Measurements from ENCODE around the gene FREY1.

The FREY1 gene

DNA sequence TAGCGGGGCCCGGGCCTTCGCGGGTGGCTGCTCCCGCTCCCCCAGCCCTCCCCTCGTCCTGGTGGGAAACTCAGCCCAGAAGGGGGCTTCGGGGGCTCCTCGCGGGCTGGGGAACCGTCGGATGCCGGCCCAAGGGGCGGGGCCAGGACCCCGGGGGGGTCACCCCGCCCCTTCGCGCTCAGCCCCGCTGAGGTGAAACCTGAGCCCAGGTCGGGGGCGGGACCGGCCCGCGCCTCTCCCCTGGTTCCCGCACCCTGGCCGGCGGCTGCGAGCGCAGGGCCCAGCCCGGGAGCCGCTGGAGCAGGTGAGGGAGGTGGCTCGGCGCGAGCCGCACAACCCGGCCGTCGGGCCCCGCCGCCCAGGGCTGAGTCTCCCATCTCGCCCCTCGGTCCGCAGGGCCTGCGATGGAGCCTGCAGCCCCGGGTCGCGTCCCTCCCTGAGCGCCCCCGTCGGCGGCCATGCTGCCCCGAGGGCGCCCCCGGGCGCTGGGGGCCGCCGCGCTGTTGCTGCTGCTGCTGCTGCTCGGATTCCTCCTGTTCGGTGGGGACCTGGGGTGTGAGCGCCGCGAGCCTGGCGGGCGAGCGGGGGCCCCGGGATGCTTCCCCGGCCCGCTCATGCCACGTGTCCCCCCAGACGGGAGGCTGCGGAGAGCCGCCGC lies 15.5 kb upstream of the FREY1 start, which contains the start of gene LARGE2:
TSS of gene LARGE2 (plus strand) at position 232 of the 658 bp plus-strand sequence. CDS start at position 459, 227 bp downstream.
- POLR2A ChIA-PET, result no interaction called here
- no peak for TF ChIP-seq CTCF (IDR thresholded peaks at IDR 0.05; ENCODE audit: insufficient read depth, low read length, missing control alignments)
- H3K4me3 ChIP-seq (ENCODE audit: low read depth, low read length), result no peak within 1 kb of the TSS
- CTCF ChIA-PET, result interaction anchor here (2.4 kb wide), 1 partner anchor 84 kb away, joined by 7 read pairs; no protein-coding TSS in a partner anchor
- DNase-seq (ENCODE audit: low read depth, low spot score), result no peak

DNA sequence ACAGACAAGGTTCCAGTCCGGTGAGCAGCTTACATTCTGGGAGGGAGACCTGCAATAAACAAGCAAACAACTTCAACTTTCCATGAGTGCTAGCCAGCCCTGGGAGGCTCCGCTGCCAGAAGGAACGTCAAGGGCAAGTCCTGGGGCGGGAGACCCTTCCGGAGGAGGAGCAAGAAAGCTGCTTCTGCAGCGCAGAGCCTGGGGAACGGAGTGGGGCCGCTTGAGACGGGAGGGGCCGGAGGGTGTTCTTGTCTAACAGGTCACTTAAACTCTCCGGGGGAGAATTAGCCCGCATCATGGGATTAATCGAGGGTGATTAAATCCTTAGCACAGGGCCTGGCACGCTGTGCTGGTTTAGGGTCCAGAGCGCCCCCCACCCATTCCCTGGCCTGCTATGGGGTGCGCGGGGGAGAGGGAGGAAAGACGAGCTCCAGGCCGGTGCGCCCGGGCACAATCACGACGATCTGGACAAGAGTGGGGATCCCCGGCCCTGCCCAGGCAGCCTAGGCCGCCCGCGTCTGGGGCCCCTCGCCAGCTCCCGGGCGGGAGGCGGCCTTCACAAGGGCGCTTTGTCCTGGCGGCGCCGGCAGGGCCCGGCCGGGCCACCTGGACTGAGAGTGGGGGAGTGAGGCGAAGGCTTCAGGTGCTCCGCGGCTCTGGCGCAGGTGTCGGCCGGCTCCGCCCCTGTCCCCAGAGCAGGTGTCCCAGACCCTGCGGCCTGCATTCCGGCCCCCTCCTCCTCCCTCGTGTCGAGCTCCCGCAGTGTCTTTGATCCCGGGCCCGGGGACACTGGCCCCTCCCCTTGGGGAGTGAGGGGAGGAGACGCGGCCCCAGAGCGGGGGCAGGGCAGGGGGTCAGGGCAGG lies 14.7 kb upstream of the FREY1 start:
- H3K4me3 ChIP-seq (ENCODE audit: low read depth, low read length), result no peak overlapping the region
- POLR2A ChIA-PET, result no interaction called here
- CTCF ChIA-PET, result interaction anchor here (1.5 to 2.4 kb wide), 2 partner anchors 79 to 85 kb away, joined by 4 to 7 read pairs; no protein-coding TSS in a partner anchor
- no peak for TF ChIP-seq CTCF (IDR thresholded peaks at IDR 0.05; ENCODE audit: insufficient read depth, low read length, missing control alignments)
- no peak for DNase-seq (ENCODE audit: low read depth, low spot score)

- CTCF ChIA-PET, result interaction anchor here (1.5 to 2.4 kb wide), 2 partner anchors 78 to 86 kb away, joined by 4 to 7 read pairs; no protein-coding TSS in a partner anchor
- no peak overlapping the region for H3K4me3 ChIP-seq (ENCODE audit: low read depth, low read length)
- TF ChIP-seq CTCF (IDR thresholded peaks at IDR 0.05; ENCODE audit: insufficient read depth, low read length, missing control alignments), result no peak
- DNase-seq (ENCODE audit: low read depth, low spot score), result no peak
- POLR2A ChIA-PET, result no interaction called here
These were observed 13.7 kb upstream of the FREY1 start for GRCh38 chr11:45920531-45921477.

- ChIA-PET CTCF (interaction anchor here (1.5 to 2.4 kb wide), 2 partner anchors 77 to 87 kb away, joined by 4 to 7 read pairs; no protein-coding TSS in a partner anchor), POLR2A (no interaction called here)
- DNase-seq (ENCODE audit: low read depth, low spot score), result no peak
- TF ChIP-seq CTCF (IDR thresholded peaks at IDR 0.05; ENCODE audit: insufficient read depth, low read length, missing control alignments), result no peak
- H3K4me3 ChIP-seq (ENCODE audit: low read depth, low read length), result no peak overlapping the region
These were observed 12.9 kb upstream of the FREY1 start for GRCh38 chr11:45919806-45920530.

GRCh38 chr11:45918962-45919675 lies 12.0 kb upstream of the FREY1 start:
- POLR2A ChIA-PET, result no interaction called here
- TF ChIP-seq CTCF (IDR thresholded peaks at IDR 0.05; ENCODE audit: insufficient read depth, low read length, missing control alignments), result no peak
- CTCF ChIA-PET, result interaction anchor here (0.9 to 1.9 kb wide), 3 partner anchors 46 to 60 kb away, joined by 3 to 6 read pairs (median 3); no protein-coding TSS in a partner anchor

More at GRCh38 chr11:45918962-45919675, 12.0 kb upstream of the FREY1 start:
- no peak for DNase-seq (ENCODE audit: low read depth, low spot score)
- H3K4me3 ChIP-seq (ENCODE audit: low read depth, low read length), result peak overlapping the region; percentile 100; the same call in 1 of the 2 replicates

All from AG04449 (cell line).